GM12878 (cell line): Measurements from ENCODE around the gene CDCA7. TPM values are rescaled to one million over a fixed set of nuclear protein-coding genes. Genes with fewer than 3 reads are reported as not detected.

Source experiments
- ATAC-seq: fragments of 200-7000 bp; cut with Tn5 transposase; 3 replicates; pipeline ENCODE4 v1.9.1; 2020; ENCODE audit warnings: mild to moderate bottlenecking, moderate library complexity
- BruUV-seq: library from RNA; stranded (reverse); fragments of 400-500 nt; replicated peaks from 2 replicates; lab custom pipeline; 2021; lab: Mats Ljungman, UMichigan
- CTCF ChIA-PET: fragments of 300-600 bp; sonication (Branson Sonifier 250); formaldehyde crosslinking; extraction: SDS; loops from one replicate; lab custom pipeline; 2021; ENCODE audit warnings: inconsistent platforms; lab: Yijun Ruan, JAX
- POLR2A ChIA-PET: fragments of 350-600 bp; formaldehyde crosslinking; extraction: SDS; loops from one replicate; lab custom pipeline; 2021; ENCODE audit warnings: inconsistent platforms; lab: Charles Lee
- RAD21 ChIA-PET: fragments of 300-600 bp; sonication (Branson Sonifier 250); formaldehyde crosslinking; loops from one replicate; lab custom pipeline; 2023; ENCODE audit warnings: antibody characterized with exemption; ENCODE audit not compliant: unreplicated experiment; lab: Charles Lee
- SMC1A ChIA-PET: fragments of 300-600 bp; sonication (Branson Sonifier 250); formaldehyde crosslinking; loops from one replicate; lab custom pipeline; 2023; ENCODE audit not compliant: unreplicated experiment, uncharacterized antibody; lab: Charles Lee
- DNase-seq: peaks from one replicate; pipeline ENCODE4 v3.0.0-alpha.2; 2011; ENCODE audit warnings: low read depth, low spot score
- FAIRE-seq: peaks from 3 replicates; lab custom pipeline; 2011; peaks lifted over from hg19 to GRCh38; lab: Jason Lieb, UNC
- H2AFZ ChIP-seq: 2 replicates; pipeline ENCODE4 v1.6.0; 2011; ENCODE audit warnings: low read depth, low read length, control low read depth; ENCODE audit not compliant: control insufficient read depth
- H3K27ac ChIP-seq: 2 replicates; pipeline ENCODE4 v1.5.1; 2011; ENCODE audit warnings: control low read depth; ENCODE audit not compliant: control insufficient read depth, insufficient read depth
- H3K27me3 ChIP-seq, 2 experiments: replicated peaks in 1 of 2; 2 replicates each; pipeline versions ENCODE4 v1.6.0 to v1.6.1; 2011; ENCODE audit warnings: low read length in 1 of 2; ENCODE audit not compliant: control insufficient read depth in 2 of 2, insufficient read depth in 2 of 2
- H3K36me3 ChIP-seq, 2 experiments: 2 replicates each; pipeline ENCODE4 v1.5.1; 2011; ENCODE audit warnings: low read length in 1 of 2; ENCODE audit not compliant: control insufficient read depth in 2 of 2, insufficient read depth in 2 of 2
- H3K4me1 ChIP-seq: 2 replicates; pipeline ENCODE4 v1.6.1; 2011; ENCODE audit warnings: mild to moderate bottlenecking, low read length, moderate library complexity, mixed read lengths; ENCODE audit not compliant: control insufficient read depth, insufficient read depth
- H3K4me2 ChIP-seq: 2 replicates; pipeline ENCODE4 v1.6.0; 2011; ENCODE audit warnings: control low read depth; ENCODE audit not compliant: control insufficient read depth, insufficient read depth
- H3K4me3 ChIP-seq: fragments of 200-600 bp; sonication (generic); 2 replicates; pipeline ENCODE4 v1.5.1; 2016
- H3K79me2 ChIP-seq: 2 replicates; pipeline ENCODE4 v1.6.0; 2011; ENCODE audit warnings: low read length; ENCODE audit not compliant: control insufficient read depth, insufficient read depth
- H3K9ac ChIP-seq: 2 replicates; pipeline ENCODE4 v1.8.0; 2011; ENCODE audit warnings: low read length, control low read depth, mixed read lengths; ENCODE audit not compliant: control insufficient read depth, insufficient read depth
- H3K9me3 ChIP-seq: replicated peaks from 3 replicates; pipeline ENCODE4 v1.5.1; 2011; ENCODE audit warnings: mild to moderate bottlenecking, low read length; ENCODE audit not compliant: control insufficient read depth, insufficient read depth
- H4K20me1 ChIP-seq: 2 replicates; pipeline ENCODE4 v1.6.0; 2011; ENCODE audit not compliant: control insufficient read depth, insufficient read depth
- BCL11A ChIP-seq: IDR thresholded peaks from 2 replicates; pipeline ENCODE4 v1.6.1; 2011; ENCODE audit warnings: low read depth, low read length
- CBX5 ChIP-seq: sonication (generic); IDR thresholded peaks from 2 replicates; pipeline ENCODE4 v1.6.1; 2016; ENCODE audit warnings: low read depth, moderate library complexity, mild to moderate bottlenecking, inconsistent platforms
- CHD4 ChIP-seq: fragments of 200-600 bp; sonication (generic); IDR thresholded peaks from 2 replicates; pipeline ENCODE4 v1.6.1; 2016; ENCODE audit warnings: mild to moderate bottlenecking
- ESRRA ChIP-seq: IDR thresholded peaks from 2 replicates; pipeline ENCODE4 v1.6.1; 2012; ENCODE audit warnings: mild to moderate bottlenecking, low read length, improper control_type of control experiment
- FOXM1 ChIP-seq: IDR thresholded peaks from 2 replicates; pipeline ENCODE4 v1.6.1; 2012; ENCODE audit warnings: low read depth, mild to moderate bottlenecking, inconsistent platforms, low read length, moderate library complexity
- HCFC1 ChIP-seq: fragments of 150-350 bp; IDR thresholded peaks from 2 replicates; pipeline ENCODE4 v1.6.1; 2014; ENCODE audit warnings: low read length
- HDAC2 ChIP-seq: fragments of 200-600 bp; sonication (generic); IDR thresholded peaks from 2 replicates; pipeline ENCODE4 v1.6.1; 2017
- NBN ChIP-seq: fragments of 450-650 bp; IDR thresholded peaks from 2 replicates; pipeline ENCODE4 v1.6.1; 2016
- NFYB ChIP-seq: IDR thresholded peaks from 2 replicates; pipeline ENCODE4 v1.6.1; 2011; ENCODE audit warnings: low read depth, mild to moderate bottlenecking, low read length, improper control_type of control experiment, moderate library complexity; ENCODE audit not compliant: insufficient read depth
- NR2F1 ChIP-seq: fragments of 450-650 bp; conservative IDR thresholded peaks from 2 replicates; pipeline ENCODE4 v1.6.1; 2017; ENCODE audit warnings: mild to moderate bottlenecking
- PAX8 ChIP-seq: fragments of 450-650 bp; IDR thresholded peaks from 2 replicates; pipeline ENCODE4 v1.6.1; 2017; ENCODE audit warnings: mild to moderate bottlenecking, moderate library complexity
- YBX1 ChIP-seq: fragments of 450-650 bp; IDR thresholded peaks from 2 replicates; pipeline ENCODE4 v1.6.1; 2016; ENCODE audit warnings: antibody characterized with exemption
- WGBS: methylation state at CpG from one replicate; pipeline ENCODE4 v1.1.6; 2016; ENCODE audit warnings: low lambda C conversion rate; ENCODE audit not compliant: insufficient replicate concordance, insufficient coverage; ENCODE audit errors: missing lambda C conversion rate; 5-methylcytosine and 5-hydroxymethylcytosine counted together
- in situ Hi-C: fragments of 300-500 bp; cut with MboI; formaldehyde crosslinking; loops from 9 replicates; pipeline ENCODE4 v1.14.3; 2018; ENCODE audit warnings: mixed read lengths
- intact Hi-C: fragments of 100-400 bp; cut with micrococcal nuclease; formaldehyde crosslinking; loops from one replicate; pipeline ENCODE4 v1.14.2; 2022; ENCODE audit not compliant: unreplicated experiment
- polyA plus RNA-seq, 11 experiments: library from polyadenylated mRNA; depleted of rRNA in 4 of 11; unstranded in 6 of 11; stranded (reverse) in 5 of 11; fragments of >200 nt; fragmentation: Nextera tagmentation in 4 of 11; fragmentation: Illumina TruSeq in 1 of 11; extraction: Ambion mirVana in 4 of 11; extraction: Trizol in 1 of 11; gene quantifications; 1 replicate in 1 of 11; 2 replicates in 10 of 11; pipeline versions ENCODE4 v1.2.1 to v1.2.3, GENCODE V29; 2011 to 2016; ENCODE audit warnings: inconsistent platforms in 2 of 11, missing spikeins in 2 of 11, low read depth in 1 of 11
- total RNA-seq, 4 experiments: library from RNA; depleted of rRNA in 3 of 4; stranded (reverse); fragments of >200 nt in 3 of 4; fragmentation: Illumina TruSeq in 1 of 4; extraction: Trizol in 1 of 4; gene quantifications; 2 replicates each; pipeline versions ENCODE4 v1.2.1 to v1.2.3, GENCODE V29; 2013 to 2021
- TF ChIP-seq, protein P1 (sequence below): fragments of 150-350 bp; IDR thresholded peaks from 2 replicates; pipeline ENCODE4 v1.6.1; 2014; ENCODE audit warnings: mild to moderate bottlenecking, low read depth, low read length

Gene CDCA7
- total and polyA plus RNA-seq, 10 of the 15 experiments (the other 5 are each of a cell fraction or from before 2014, with no cell fraction given) = 23.5 to 71.3 (median 40.8) TPM

DNA sequence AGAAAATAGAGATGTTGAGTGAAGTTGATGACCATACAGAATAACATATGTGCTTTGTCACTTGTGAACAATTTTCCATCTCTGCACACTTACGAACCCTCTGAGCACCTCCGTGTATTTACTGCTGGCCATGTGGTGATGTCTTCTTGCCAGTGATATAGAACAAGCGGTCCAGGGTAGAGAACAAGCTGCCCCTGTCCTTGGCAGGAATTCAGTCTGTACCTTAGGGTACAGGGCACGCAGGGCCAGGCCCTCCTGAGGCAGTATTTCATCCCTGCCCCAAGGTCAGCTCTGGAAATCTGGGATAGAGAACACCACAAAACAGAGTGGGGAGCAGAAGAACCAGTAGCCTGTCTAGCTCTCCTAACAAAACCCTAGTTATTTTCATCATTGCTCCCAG, 44.6 kb downstream of the CDCA7 start:
- intact Hi-C loops (loop anchor here (10.0 kb wide), 1 partner anchor 374 kb away; no protein-coding TSS in a partner anchor), in situ Hi-C loops (no loop called here)
- 46% methylated on average over 4 of the region's 4 CpGs for WGBS
- H3K4me1 ChIP-seq = no peaks in the 10 kb centered on the region
- BruUV-seq = no TSS peak
- ChIA-PET CTCF (interaction anchor here (2.2 kb wide), 1 partner anchor 373 kb away, joined by 5 read pairs; no protein-coding TSS in a partner anchor), POLR2A (no interaction called here), RAD21 (interaction anchor here (1.3 kb wide), 1 partner anchor 50 kb away, joined by 4 read pairs; no protein-coding TSS in a partner anchor), SMC1A (interaction anchor here (2.2 kb wide), 1 partner anchor 942 kb away, joined by 8 read pairs; no protein-coding TSS in a partner anchor)
- FAIRE-seq (no peak), DNase-seq (no peak), ATAC-seq (no peak)
- H3K36me3 ChIP-seq = no peaks in the 10 kb centered on the region
- H4K20me1 ChIP-seq = no peaks in the 10 kb centered on the region
- no peak for TF ChIP-seq HDAC2
- no peak for TF ChIP-seq CBX5
- no peak for TF ChIP-seq NFYB
- TF ChIP-seq NR2F1 = no peak
- TF ChIP-seq, protein P1, sequence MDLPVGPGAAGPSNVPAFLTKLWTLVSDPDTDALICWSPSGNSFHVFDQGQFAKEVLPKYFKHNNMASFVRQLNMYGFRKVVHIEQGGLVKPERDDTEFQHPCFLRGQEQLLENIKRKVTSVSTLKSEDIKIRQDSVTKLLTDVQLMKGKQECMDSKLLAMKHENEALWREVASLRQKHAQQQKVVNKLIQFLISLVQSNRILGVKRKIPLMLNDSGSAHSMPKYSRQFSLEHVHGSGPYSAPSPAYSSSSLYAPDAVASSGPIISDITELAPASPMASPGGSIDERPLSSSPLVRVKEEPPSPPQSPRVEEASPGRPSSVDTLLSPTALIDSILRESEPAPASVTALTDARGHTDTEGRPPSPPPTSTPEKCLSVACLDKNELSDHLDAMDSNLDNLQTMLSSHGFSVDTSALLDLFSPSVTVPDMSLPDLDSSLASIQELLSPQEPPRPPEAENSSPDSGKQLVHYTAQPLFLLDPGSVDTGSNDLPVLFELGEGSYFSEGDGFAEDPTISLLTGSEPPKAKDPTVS = no peak
- TF ChIP-seq HCFC1 = no peak
- TF ChIP-seq FOXM1 = no peak
- TF ChIP-seq ESRRA = no peak
- TF ChIP-seq CHD4 = no peak
- no peak for TF ChIP-seq YBX1
- no peak for TF ChIP-seq BCL11A
- TF ChIP-seq NBN = no peak
- TF ChIP-seq PAX8 = no peak
- H3K9ac ChIP-seq = no peak overlapping the region
- peaks cover 1 to 6% of the 10 kb centered on the region in 2 experiments; a peak in 3 of 4 replicates for H3K27me3 ChIP-seq
- H3K9me3 ChIP-seq = no peaks in the 10 kb centered on the region
- H3K4me3 ChIP-seq = no peak overlapping the region
- H3K79me2 ChIP-seq = no peaks in the 10 kb centered on the region
- no peak overlapping the region for H2AFZ ChIP-seq
- no peak overlapping the region for H3K27ac ChIP-seq
- no peak overlapping the region for H3K4me2 ChIP-seq
